HepG2 (cell line): ENCODE data around the gene GRB7. TPM values are rescaled to one million over a fixed set of nuclear protein-coding genes. Genes with fewer than 3 reads are reported as not detected.
A peak's percentile ranks its signal among the peaks of the same experiment; 100 is the strongest.

Experiments
- ASH2L ChIP-seq: fragments of 300-600, 200-600 bp; sonication (generic); IDR thresholded peaks from 2 replicates; pipeline ENCODE4 v1.7.0; 2017; ENCODE audit warnings: low read depth, mild to moderate bottlenecking, moderate library complexity, mixed read lengths, low read length; ENCODE audit not compliant: insufficient read length
- HBP1 ChIP-seq: IDR thresholded peaks from 2 replicates; pipeline ENCODE4 v1.6.1; 2016; ENCODE audit warnings: low read depth, control low read depth
- LRRFIP1 ChIP-seq: sonication (generic); formaldehyde crosslinking; conservative IDR thresholded peaks from 2 replicates; pipeline ENCODE4 v1.4.0; 2020; ENCODE audit warnings: missing genetic modification reagents
- ZBTB1 ChIP-seq: sonication (generic); formaldehyde crosslinking; IDR thresholded peaks from 2 replicates; pipeline ENCODE4 v1.4.0; 2020; ENCODE audit warnings: missing genetic modification reagents, borderline replicate concordance
- ZC3H13 ChIP-seq: sonication (generic); formaldehyde crosslinking; IDR thresholded peaks from 2 replicates; pipeline ENCODE4 v1.8.1; 2023; ENCODE audit warnings: mild to moderate bottlenecking, missing genetic modification reagents, moderate library complexity
- ZFAT ChIP-seq: sonication (generic); formaldehyde crosslinking; conservative IDR thresholded peaks from 2 replicates; pipeline ENCODE4 v1.8.1; 2023; ENCODE audit warnings: missing genetic modification reagents, inconsistent platforms
- ZHX2 ChIP-seq, 2 experiments: sonication (generic) in 1 of 2; formaldehyde crosslinking in 1 of 2; IDR thresholded peaks; 2 replicates each; pipeline versions ENCODE4 v1.6.1 to v1.9.0; 2014 to 2022; ENCODE audit warnings: antibody characterized with exemption in 1 of 2, borderline replicate concordance in 1 of 2, inconsistent platforms in 1 of 2, low read depth in 1 of 2, missing genetic modification reagents in 1 of 2
- ZNF142 ChIP-seq: sonication (generic); formaldehyde crosslinking; IDR thresholded peaks from 2 replicates; pipeline ENCODE4 v1.4.0; 2020; ENCODE audit warnings: missing genetic modification reagents
- ZNF724P ChIP-seq: sonication (generic); formaldehyde crosslinking; IDR thresholded peaks from 2 replicates; pipeline ENCODE4 v1.8.0; 2022; ENCODE audit warnings: missing genetic modification reagents, borderline replicate concordance
- ZNF746 ChIP-seq: sonication (generic); formaldehyde crosslinking; IDR thresholded peaks from 2 replicates; pipeline ENCODE4 v1.8.0; 2022; ENCODE audit warnings: mild to moderate bottlenecking, missing genetic modification reagents
- polyA plus RNA-seq, 8 experiments: library from polyadenylated mRNA; depleted of rRNA in 3 of 8; stranded (reverse) in 7 of 8; unstranded in 1 of 8; fragments of >200 nt; fragmentation: Illumina TruSeq in 4 of 8; extraction: Trizol in 4 of 8; gene quantifications; 2 replicates each; pipeline versions ENCODE4 v1.2.1 to v1.2.3, GENCODE V29; 2011 to 2016; ENCODE audit warnings: low read depth in 4 of 8, missing spikeins in 1 of 8, mixed read lengths in 1 of 8; ENCODE audit not compliant: insufficient read depth in 1 of 8
- total RNA-seq, 5 experiments: library from RNA; depleted of rRNA; stranded (reverse); fragments of >200 nt; fragmentation: Illumina TruSeq; extraction: Trizol; gene quantifications; 2 replicates each; pipeline ENCODE4 v1.2.3, GENCODE V29; 2016; ENCODE audit warnings: low read depth in 1 of 5

GRB7 gene
- total and polyA plus RNA-seq, 2 of the 13 experiments (the other 11 are each of a cell fraction or from before 2014, with no cell fraction given): 60.2 to 77.7 TPM

GRCh38 chr17:39750131-39751015 lies 12.6 kb downstream of the GRB7 start (continued):
- no peak for TF ChIP-seq ZNF142 (CRISPR knock-in tag)
- no peak for TF ChIP-seq ASH2L
- TF ChIP-seq ZNF724P (CRISPR knock-in tag): no peak
- TF ChIP-seq ZC3H13 (CRISPR knock-in tag): no peak
- no peak for TF ChIP-seq LRRFIP1 (CRISPR knock-in tag)
- TF ChIP-seq ZHX2 (IDR thresholded peaks at IDR 0.05; ENCODE audit: low read depth): 0 out of 2 replicates have a peak, but pooled peaks have one; percentile 55
- TF ChIP-seq ZHX2 (CRISPR knock-in tag; IDR thresholded peaks at IDR 0.05; ENCODE audit: borderline replicate concordance): no peak
- no peak for TF ChIP-seq ZFAT (CRISPR knock-in tag)
- no peak for TF ChIP-seq ZNF746
- no peak; the same call in 1 of the 2 replicates for TF ChIP-seq ZBTB1 (CRISPR knock-in tag)
- TF ChIP-seq HBP1 (CRISPR knock-in tag): 0 out of 2 replicates have a peak, but pooled peaks have one; percentile 45
